Activated CD8-positive, alpha-beta memory T cell treated with anti-CD3 and anti-CD28 coated beads, Interleukin-2, amount 50 U/mL, for 24 hours (primary cell): ENCODE results near the gene KLC4.
"Not testable (repeated sequence)": the region's sequence is repeated elsewhere in the genome, so short reads cannot be mapped to it uniquely, and the experiment has no call there.

Experiments used
- DNase-seq: peaks from one replicate; pipeline ENCODE4 v3.0.0-alpha.2; 2020; ENCODE audit errors: extremely low read depth

KLC4 gene

GRCh38 chr6:43036712-43037111, 22.7 kb upstream of the KLC4 start:
- no peak for DNase-seq

- no peak for DNase-seq
These were observed 22.2 kb upstream of the KLC4 start for GRCh38 chr6:43037197-43037596.

DNA sequence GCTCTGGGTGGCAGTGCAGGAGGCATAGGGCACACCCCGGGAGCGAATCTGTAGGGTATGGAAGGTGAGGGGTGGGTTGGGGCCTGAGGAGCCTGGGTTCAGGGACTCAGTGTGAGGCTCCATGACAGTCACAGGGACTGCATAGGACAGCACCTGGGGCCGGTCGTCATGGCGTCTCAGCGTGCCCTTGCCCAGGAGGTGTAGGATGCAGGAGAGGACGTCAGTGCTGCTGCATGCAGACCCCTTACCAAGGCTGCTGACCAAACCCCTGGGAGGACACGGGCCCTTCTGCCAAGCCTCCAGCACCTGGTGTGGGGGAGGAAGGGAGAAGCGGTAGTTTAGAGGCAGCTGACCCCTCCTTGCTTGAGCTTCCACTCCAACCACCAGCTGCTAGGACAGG, 21.7 kb upstream of the KLC4 start:
- no peak for DNase-seq

DNA sequence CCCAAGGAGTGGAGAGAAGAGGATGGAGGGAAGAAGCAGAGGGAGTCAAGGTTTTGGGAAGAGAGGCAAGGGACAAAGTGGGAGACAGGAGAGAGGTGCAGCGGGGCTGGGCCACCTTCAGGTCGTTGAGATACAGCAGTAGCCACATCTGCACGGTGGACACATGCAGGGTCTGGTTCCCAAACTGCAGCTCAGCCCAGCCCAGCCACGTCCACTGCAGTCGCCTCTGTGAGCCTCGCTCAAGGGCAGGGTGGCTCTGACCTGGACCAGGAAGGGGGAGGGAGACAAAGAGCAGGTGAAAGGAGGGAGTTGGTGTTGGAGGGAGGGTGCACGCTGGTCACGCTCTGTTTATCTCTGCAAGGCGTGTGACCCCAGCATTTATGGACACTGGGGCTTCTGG, 20.7 kb upstream of the KLC4 start:
- no peak for DNase-seq

GRCh38 chr6:43040542-43041257, 18.7 kb upstream of the KLC4 start:
- DNase-seq = no peak

- not testable (repeated sequence) for DNase-seq
These were observed 18.0 kb upstream of the KLC4 start for GRCh38 chr6:43041475-43041874.

DNA sequence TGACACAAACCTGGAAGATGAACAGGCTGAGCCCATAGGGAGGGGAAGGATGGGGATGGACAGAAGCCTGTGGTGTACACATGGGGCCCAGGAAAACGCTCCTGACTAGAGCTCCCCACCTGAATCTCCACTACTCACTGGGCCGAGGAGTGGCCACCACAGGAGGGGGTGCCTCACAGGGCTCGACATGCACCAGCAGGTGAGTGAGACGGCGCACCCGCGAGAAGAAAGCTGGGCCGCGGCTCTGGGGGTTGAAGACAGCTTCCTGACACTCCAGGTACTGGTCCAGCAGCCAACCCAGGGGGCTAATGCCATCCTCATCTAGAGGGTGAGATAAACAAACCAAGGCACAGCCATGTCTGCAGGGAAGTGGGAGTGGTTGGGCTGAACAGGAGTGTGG, 16.1 kb upstream of the KLC4 start:
- DNase-seq = no peak

DNA sequence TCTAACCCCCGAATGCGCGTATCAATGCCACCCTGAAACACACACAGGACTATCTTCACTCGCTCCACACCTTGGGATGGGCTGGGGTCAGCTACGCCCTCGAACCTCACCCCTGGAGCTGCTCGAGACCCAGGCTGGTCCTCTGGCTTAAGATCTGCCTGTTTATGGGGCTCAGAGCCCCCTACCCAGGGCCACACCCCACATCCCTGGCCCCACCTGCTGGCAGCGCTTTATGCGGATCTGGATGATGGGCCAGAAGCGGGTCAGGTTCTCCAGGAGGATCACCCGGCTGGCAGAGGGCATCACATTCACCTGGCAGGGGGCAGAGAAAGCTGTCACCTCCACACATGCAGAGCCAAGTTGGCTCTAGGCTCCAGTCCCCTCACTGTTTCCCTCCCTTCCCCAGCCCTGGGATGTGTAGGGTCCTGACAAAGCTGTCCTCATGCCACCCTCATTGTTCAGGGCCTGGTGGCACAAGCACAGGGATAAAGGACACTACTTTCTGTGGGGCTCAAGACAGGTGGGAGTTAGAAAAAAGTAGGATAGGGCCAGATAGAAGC, 14.0 kb upstream of the KLC4 start:
- no peak for DNase-seq

GRCh38 chr6:43047998-43048397, 11.4 kb upstream of the KLC4 start:
- DNase-seq = no peak

GRCh38 chr6:43050981-43051380, 8.4 kb upstream of the KLC4 start:
- no peak for DNase-seq

- no peak for DNase-seq
These were observed 7.1 kb upstream of the KLC4 start for GRCh38 chr6:43052225-43052841.

- no peak for DNase-seq
These were observed 6.4 kb upstream of the KLC4 start for GRCh38 chr6:43052842-43053544.

- DNase-seq = peak; percentile 76
These were observed 5.8 kb upstream of the KLC4 start, which contains the start of gene CUL7 for GRCh38 chr6:43053545-43054205. Gene CUL7, minus strand, starts transcription at chr6:43053851. Its CDS starts 1,063 bp downstream, at chr6:43052788.

DNA sequence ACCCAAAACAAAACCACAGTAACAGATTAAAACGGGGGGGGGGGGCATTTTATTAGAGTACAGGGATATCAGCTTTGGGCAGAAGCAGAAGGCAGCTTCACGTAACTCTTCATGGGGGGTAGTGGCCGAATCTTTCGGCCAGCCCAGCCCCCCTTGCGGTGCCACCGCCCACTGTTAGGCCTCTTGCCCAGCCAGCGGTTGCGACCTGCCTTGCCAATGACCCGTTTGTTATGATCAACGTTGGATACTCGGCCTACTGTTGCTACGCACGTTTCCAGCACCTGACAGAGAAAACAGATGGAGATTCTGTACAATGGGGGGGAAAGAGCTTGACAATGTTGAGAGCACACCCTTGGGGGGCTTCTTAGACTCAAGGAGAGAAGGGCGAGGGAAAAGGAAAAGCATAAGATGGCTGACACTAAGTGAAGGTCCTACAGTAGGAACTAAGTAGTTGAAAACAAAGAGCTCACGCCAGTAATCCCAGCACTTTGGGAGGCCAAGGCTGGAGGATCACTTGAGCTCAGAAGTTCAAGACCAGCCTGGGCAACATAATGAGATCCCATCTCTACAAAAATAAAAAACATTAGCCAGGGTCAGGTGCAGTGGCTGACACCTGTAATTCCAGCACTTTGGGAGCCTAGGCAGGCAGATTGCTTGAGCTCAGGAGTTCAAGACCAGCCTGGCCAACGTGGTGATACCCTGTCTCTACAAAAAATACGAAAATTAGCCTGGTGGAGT, 5.1 kb upstream of the KLC4 start:
- no peak for DNase-seq

GRCh38 chr6:43055966-43056365, 3.5 kb upstream of the KLC4 start:
- no peak for DNase-seq

GRCh38 chr6:43058531-43058930, 900 bp upstream of the KLC4 start:
- DNase-seq = no peak

DNA sequence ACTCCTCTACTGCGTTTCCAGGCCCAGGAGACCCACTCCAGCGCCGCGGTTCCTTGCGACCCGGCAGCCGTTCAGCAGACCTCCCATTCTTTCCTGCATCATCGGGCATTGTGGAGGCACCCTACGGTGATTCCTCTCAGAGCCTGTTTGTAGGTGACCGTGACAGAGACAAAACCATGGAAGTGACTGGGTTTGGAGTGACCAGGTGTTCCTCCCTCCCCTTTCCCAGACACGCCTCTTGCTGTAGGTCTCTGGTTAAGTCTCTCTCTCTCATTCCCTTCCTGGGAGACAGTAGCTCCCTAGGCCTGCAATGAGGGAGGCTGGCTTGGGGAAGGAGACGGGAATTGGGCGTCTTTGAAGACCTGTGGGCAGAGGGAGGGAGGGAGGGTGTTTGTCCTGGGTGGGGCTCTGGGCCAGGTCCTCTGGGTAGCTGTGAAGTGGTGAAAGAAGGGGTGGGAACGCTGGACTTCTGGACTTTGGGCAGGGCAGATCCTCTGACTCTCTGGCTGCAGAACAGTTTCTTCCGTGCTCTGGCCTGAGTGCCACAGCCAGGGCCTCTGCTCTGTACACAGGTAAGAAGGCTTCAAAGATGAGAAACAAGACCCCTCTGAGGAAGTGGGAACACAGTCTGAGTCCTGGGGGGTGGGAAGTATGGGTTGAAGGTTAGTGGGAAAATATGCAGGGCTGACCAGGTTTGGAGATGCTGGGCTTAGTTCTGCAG, 763 bp downstream of the KLC4 start:
- no peak for DNase-seq

- DNase-seq = no peak
These were observed 1.6 kb downstream of the KLC4 start for GRCh38 chr6:43060755-43061633.

- no peak for DNase-seq
These were observed 2.4 kb downstream of the KLC4 start for GRCh38 chr6:43061861-43062260.

DNA sequence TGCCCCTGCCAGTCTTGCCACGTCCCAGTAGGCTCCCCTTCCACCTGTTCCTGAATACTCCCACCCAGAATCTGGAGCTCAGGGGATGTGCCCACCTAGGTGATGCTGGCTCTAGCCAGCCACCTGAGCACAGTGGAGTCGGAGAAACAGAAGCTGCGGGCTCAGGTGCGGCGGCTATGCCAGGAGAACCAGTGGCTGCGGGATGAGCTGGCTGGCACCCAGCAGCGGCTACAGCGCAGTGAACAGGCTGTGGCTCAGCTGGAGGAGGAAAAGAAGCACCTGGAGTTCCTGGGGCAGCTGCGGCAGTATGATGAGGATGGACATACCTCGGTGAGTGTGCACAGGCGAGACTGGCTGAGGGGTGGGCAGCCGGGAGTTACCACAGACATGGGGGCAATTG, 3.4 kb downstream of the KLC4 start:
- no peak for DNase-seq
